Neural progenitor cell (in vitro differentiated cells): ENCODE data around the gene GPR12. TPM values are rescaled to one million over a fixed set of nuclear protein-coding genes. Genes with fewer than 3 reads are reported as not detected.

Experiments used
- DNase-seq: peaks from one replicate; pipeline ENCODE4 v3.0.0-alpha.2; 2016; ENCODE audit warnings: low spot score
- H2AFZ ChIP-seq: fragments of 200-600 bp; sonication (generic); replicated peaks from 2 replicates; pipeline ENCODE4 v1.6.1; 2016; ENCODE audit warnings: antibody characterized with exemption
- H3F3A ChIP-seq: fragments of 200-600 bp; sonication (generic); 2 replicates; pipeline ENCODE4 v1.6.1; 2016; ENCODE audit warnings: antibody characterized with exemption, low read depth
- H3K27ac ChIP-seq: fragments of 200-600 bp; sonication (generic); 2 replicates; pipeline ENCODE4 v1.5.1; 2016; ENCODE audit warnings: mild to moderate bottlenecking
- H3K27me3 ChIP-seq: fragments of 200-600 bp; sonication (generic); 2 replicates; pipeline ENCODE4 v1.6.1; 2016; ENCODE audit warnings: mild to moderate bottlenecking, moderate library complexity
- H3K36me3 ChIP-seq: fragments of 200-600 bp; sonication (generic); 2 replicates; pipeline ENCODE4 v1.5.1; 2016
- H3K4me1 ChIP-seq: fragments of 200-600 bp; sonication (generic); 2 replicates; pipeline ENCODE4 v1.6.1; 2016; ENCODE audit warnings: mixed run types
- H3K4me2 ChIP-seq: fragments of 200-600 bp; sonication (generic); 2 replicates; pipeline ENCODE4 v1.6.1; 2016
- H3K4me3 ChIP-seq: fragments of 200-600 bp; sonication (generic); 2 replicates; pipeline ENCODE4 v1.5.1; 2016
- H3K79me2 ChIP-seq: fragments of 200-600 bp; sonication (generic); 2 replicates; pipeline ENCODE4 v1.6.1; 2016; ENCODE audit warnings: low read depth
- H3K9ac ChIP-seq: fragments of 200-600 bp; sonication (generic); 2 replicates; pipeline ENCODE4 v1.6.1; 2016
- H3K9me3 ChIP-seq: fragments of 200-600 bp; sonication (generic); 2 replicates; pipeline ENCODE4 v1.5.1; 2016; ENCODE audit warnings: low read depth
- H4K20me1 ChIP-seq: fragments of 200-600 bp; sonication (generic); 2 replicates; pipeline ENCODE4 v1.6.1; 2016; ENCODE audit warnings: low read depth
- H3K27ac Mint-ChIP-seq: 3 replicates; pipeline ENCODE4 v1.8.0; 2021; ENCODE audit warnings: mixed read lengths
- H3K27me3 Mint-ChIP-seq: 2 replicates; pipeline ENCODE4 v1.8.0; 2022; ENCODE audit warnings: low read depth, mild to moderate bottlenecking, inconsistent platforms, moderate library complexity, mixed read lengths; ENCODE audit not compliant: insufficient read depth
- H3K36me3 Mint-ChIP-seq: 3 replicates; pipeline ENCODE4 v1.8.0; 2021; ENCODE audit warnings: mixed read lengths
- H3K4me1 Mint-ChIP-seq: 3 replicates; pipeline ENCODE4 v1.8.0; 2021; ENCODE audit warnings: mixed read lengths
- H3K4me3 Mint-ChIP-seq: 3 replicates; pipeline ENCODE4 v1.8.0; 2021; ENCODE audit warnings: mild to moderate bottlenecking, moderate library complexity, mixed read lengths
- H3K9me3 Mint-ChIP-seq: 3 replicates; pipeline ENCODE4 v1.8.0; 2020; ENCODE audit warnings: mixed read lengths
- CTCF ChIP-seq: fragments of 200-600 bp; sonication (generic); IDR thresholded peaks from 2 replicates; pipeline ENCODE4 v1.5.1; 2017; ENCODE audit warnings: antibody characterized with exemption, mild to moderate bottlenecking
- EZH2 ChIP-seq: fragments of 200-600 bp; sonication (generic); IDR thresholded peaks from 2 replicates; pipeline ENCODE4 v1.6.1; 2017; ENCODE audit warnings: antibody characterized with exemption, mild to moderate bottlenecking, moderate library complexity
- EZH2phosphoT487 ChIP-seq: fragments of 200-600 bp; sonication (generic); IDR thresholded peaks from 2 replicates; pipeline ENCODE4 v1.6.1; 2017; ENCODE audit warnings: antibody characterized with exemption
- total RNA-seq: library from RNA; depleted of rRNA; stranded (reverse); fragments of >200 nt; gene quantifications from 2 replicates; pipeline ENCODE4 v1.2.3, GENCODE V29; 2015; ENCODE audit warnings: low replicate concordance

The GPR12 gene
- not detected in 2 replicates for total RNA-seq

GRCh38 chr13:26759907-26760831 lies at the start of gene GPR12:
Gene GPR12 (minus strand): TSS chr13:26760786. CDS start chr13:26759827, 959 bp downstream.
- peak; percentile 39 for DNase-seq
- peak within 1 kb of the TSS; percentile 100 for H3K4me2 ChIP-seq
- H3F3A ChIP-seq: no peaks in the 10 kb centered on the region
- H3K27me3 ChIP-seq: peaks cover 98% of the 10 kb centered on the region
- Mint-ChIP-seq H3K27me3 (peaks cover 55% of the 10 kb centered on the region), H3K4me3 (peak within 1 kb of the TSS; percentile 84), H3K9me3 (peaks cover 10% of the 10 kb centered on the region), H3K4me1 (peaks cover 7% of the 10 kb centered on the region), H3K27ac (no peak within 1 kb of the TSS), H3K36me3 (no peaks in the 10 kb centered on the region)
- H2AFZ ChIP-seq: peak within 1 kb of the TSS; percentile 84
- TF ChIP-seq EZH2 (peak; percentile 93), CTCF (no peak), EZH2phosphoT487 (peak; percentile 85)
- H3K79me2 ChIP-seq: no peaks in the 10 kb centered on the region
- H3K4me3 ChIP-seq: peak within 1 kb of the TSS; percentile 67
- no peaks in the 10 kb centered on the region for H3K36me3 ChIP-seq
- no peaks in the 10 kb centered on the region for H3K9me3 ChIP-seq
- no peak within 1 kb of the TSS for H3K9ac ChIP-seq
- H3K27ac ChIP-seq: no peak within 1 kb of the TSS
- peaks cover 19% of the 10 kb centered on the region for H4K20me1 ChIP-seq
- H3K4me1 ChIP-seq: peaks cover 13% of the 10 kb centered on the region

- Histone ChIP-seq H3F3A (no peaks in the 10 kb centered on the region), H3K27ac (no peak overlapping the region), H3K4me3 (no peak overlapping the region), H4K20me1 (no peaks in the 10 kb centered on the region), H3K9me3 (no peaks in the 10 kb centered on the region), H3K27me3 (no peaks in the 10 kb centered on the region), H3K9ac (no peak overlapping the region), H2AFZ (no peak overlapping the region), H3K79me2 (no peaks in the 10 kb centered on the region), H3K36me3 (no peaks in the 10 kb centered on the region), H3K4me1 (no peaks in the 10 kb centered on the region), H3K4me2 (no peak overlapping the region)
- Mint-ChIP-seq H3K4me1 (peaks cover 5% of the 10 kb centered on the region), H3K27me3 (peaks cover 14% of the 10 kb centered on the region), H3K36me3 (no peaks in the 10 kb centered on the region), H3K4me3 (no peak overlapping the region), H3K9me3 (peaks cover 15% of the 10 kb centered on the region), H3K27ac (no peak overlapping the region)
- TF ChIP-seq EZH2: no peak
- TF ChIP-seq EZH2phosphoT487: no peak
- no peak for TF ChIP-seq CTCF
- DNase-seq: no peak
These were observed 49.5 kb upstream of the GPR12 start for GRCh38 chr13:26810095-26810494.

DNA sequence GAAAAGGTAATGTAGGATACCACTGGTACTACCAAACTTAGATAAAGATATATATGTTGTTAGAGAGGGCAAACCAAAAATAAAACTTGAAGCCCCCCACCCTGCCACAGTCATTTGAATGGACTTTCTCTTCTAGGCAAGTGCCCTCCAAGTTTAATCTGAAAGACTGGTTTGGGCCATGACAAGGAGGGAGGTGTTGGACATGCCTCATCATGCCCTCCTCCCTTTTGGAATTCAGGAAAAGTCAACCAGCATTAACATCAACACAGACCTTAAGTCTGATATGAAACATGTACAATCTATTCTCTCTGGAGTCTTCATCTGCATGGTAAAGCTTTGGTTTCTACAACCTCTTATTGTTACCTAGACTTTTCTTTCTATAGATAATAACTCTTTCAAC lies 46.3 kb upstream of the GPR12 start:
- H3K9ac ChIP-seq: no peak overlapping the region
- H3K27me3 Mint-ChIP-seq: peaks cover 14% of the 10 kb centered on the region
- no peaks in the 10 kb centered on the region for H3K36me3 ChIP-seq
- H3K4me1 ChIP-seq: no peaks in the 10 kb centered on the region
- H3K27ac Mint-ChIP-seq: no peak overlapping the region
- peaks cover 27% of the 10 kb centered on the region for H3K9me3 Mint-ChIP-seq
- no peaks in the 10 kb centered on the region for H3K27me3 ChIP-seq
- H3K79me2 ChIP-seq: no peaks in the 10 kb centered on the region
- no peak overlapping the region for H3K4me3 ChIP-seq
- no peak for DNase-seq
- no peak overlapping the region for H3K27ac ChIP-seq
- H2AFZ ChIP-seq: no peak overlapping the region
- TF ChIP-seq EZH2phosphoT487: no peak
- TF ChIP-seq EZH2: no peak
- TF ChIP-seq CTCF: no peak
- no peak overlapping the region for H3K4me2 ChIP-seq
- no peaks in the 10 kb centered on the region for H3K9me3 ChIP-seq
- H3K36me3 Mint-ChIP-seq: no peaks in the 10 kb centered on the region
- no peaks in the 10 kb centered on the region for H4K20me1 ChIP-seq
- H3F3A ChIP-seq: no peaks in the 10 kb centered on the region
- H3K4me1 Mint-ChIP-seq: peaks cover 5% of the 10 kb centered on the region
- H3K4me3 Mint-ChIP-seq: no peak overlapping the region
